Head of caudate nucleus (tissue), 42 donors: ENCODE measurements around the gene DTX4.

Experiments used
- DNase-seq, 42 donors: peaks; one replicate each; pipeline versions ENCODE4 v3.0.0 to v3.0.0-alpha.2; 2020 to 2021; ENCODE audit warnings: mixed read lengths in 7 of 42
- intact Hi-C: fragments of 100-400 bp; cut with DNase I; formaldehyde crosslinking; loops from one replicate; pipeline ENCODE4 v1.15.0; 2022

DTX4 gene

DNA sequence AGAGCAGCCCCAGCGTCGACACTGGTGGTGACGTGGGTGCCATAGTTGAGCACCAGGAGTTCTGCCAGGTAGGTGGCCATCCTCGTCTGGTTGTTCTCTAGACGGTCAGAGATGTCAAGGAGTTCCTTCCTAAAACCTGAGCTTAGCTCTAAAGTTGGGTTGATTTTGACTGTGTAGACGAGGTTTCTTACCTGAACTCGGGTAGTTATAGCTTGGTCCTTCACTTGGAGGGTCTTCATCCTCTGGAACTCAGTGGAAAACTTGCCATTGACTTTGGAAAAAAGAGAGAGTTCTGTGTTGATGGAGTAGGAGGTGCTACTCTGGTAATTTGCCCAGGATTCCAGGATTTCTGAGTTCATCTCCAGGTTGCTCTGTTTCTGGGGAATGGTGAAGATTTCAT lies 40.3 kb downstream of the DTX4 start:
- DNase-seq, result no peak
- intact Hi-C loops, result no loop called here

DNA sequence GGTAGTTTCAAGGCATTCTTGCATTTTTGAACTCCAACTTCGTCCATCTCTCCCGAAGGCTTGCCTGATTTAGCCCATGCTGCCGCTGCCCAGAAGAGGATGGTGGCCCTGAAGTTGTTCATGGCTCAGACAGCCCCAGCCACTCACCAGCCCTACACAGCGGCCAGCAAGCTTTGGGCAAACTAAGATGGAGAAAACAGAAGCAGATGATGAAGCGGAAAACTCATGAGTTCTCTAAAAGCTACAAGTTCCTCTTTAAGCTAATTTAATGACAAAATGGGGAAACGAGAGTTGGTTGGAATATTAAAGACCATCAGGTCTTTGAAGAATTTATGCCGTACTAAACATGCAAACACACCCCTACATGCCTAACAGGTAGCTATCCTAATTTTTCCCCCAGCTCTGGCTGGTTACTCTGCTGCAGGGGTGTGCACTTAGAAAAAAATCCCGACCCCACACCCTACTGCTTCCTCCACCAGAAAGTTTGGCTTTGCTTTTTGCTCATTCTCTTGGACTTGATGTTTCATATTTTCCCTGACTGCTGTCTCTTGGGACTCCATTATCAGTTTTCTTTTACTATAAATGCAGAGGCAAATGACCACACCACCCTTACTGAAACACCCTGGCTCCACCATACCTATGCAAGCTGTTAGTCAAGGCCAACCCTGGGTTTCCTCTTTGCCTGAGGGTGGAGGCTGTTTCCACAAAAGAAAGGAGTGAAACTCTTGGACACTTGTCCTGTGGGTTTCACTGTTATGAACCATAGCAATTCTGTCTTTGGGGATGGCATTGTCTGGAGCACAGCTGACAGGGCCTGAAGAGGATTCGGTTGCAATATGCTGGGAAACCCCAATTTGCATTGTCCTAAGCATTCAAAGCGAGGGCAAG lies 41.1 kb downstream of the DTX4 start, which contains the start of gene MPEG1:
MPEG1 (minus strand) TSS at position 184 of the 888 bp plus-strand sequence; CDS start at position 122, 62 bp downstream.
- intact Hi-C loops, result no loop called here
- no peak for DNase-seq

DNA sequence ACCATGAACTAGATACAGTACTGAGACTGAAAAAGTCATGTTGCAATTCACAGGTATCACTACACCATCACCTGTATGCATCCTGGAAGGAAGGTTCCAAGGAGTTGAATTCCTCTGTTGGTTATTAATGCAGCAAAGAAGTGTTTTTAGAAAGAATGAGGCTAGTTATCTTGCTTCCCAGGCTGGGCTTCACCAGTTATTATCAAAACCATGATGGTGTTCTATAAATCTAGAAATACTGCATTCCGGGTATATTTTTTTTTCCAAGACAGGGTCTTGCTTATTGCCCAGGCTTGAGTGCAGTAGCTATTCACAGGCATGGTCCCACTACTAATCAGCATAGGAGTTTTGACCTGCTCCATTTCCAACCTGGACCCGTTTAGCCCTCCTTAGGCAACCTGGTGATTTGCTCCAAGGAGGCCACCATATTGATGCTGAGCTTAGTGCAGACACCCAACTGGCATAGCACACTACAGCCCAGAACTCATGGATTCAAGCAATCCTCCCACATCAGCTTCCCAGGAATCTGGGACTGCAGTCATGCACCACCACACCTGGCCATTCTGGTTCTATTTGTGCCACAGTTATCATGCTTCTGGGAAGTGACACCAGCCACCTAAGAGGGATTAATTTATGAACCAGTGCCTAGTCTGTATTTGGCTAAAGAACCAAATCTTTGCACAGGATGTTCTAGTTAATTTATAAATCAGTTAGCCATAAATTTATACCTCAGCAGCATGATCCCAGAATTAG lies 42.4 kb downstream of the DTX4 start:
- no peak for DNase-seq
- intact Hi-C loops, result no loop called here

- peak in 7 of 42 donors; percentile 16 to 57 (median 28) for DNase-seq
- intact Hi-C loops, result no loop called here
Observed at GRCh38 chr11:59216641-59217564, 45.0 kb downstream of the DTX4 start.

DNA sequence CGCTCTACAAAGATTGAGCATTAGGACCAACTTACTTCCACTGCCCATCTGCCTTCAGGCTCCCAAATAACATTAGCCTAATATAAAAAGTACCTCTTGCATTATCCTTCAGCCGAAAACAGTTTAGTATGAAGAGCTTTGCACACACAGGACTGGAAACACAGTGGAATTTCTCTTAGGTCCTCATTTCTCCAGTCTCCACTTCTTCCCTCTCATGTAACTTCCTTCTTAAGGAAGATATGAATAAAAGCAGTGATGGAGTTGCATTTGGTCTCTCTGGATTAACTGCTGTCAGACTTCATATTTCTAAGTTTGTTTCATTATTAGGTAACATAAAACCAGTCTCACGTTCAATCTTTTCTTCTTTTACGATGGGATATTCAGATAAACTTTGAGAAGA lies 46.4 kb downstream of the DTX4 start:
- intact Hi-C loops, result no loop called here
- DNase-seq, result no peak

GRCh38 chr11:59218893-59219292 lies 47.0 kb downstream of the DTX4 start:
- no peak for DNase-seq
- intact Hi-C loops, result no loop called here

DNA sequence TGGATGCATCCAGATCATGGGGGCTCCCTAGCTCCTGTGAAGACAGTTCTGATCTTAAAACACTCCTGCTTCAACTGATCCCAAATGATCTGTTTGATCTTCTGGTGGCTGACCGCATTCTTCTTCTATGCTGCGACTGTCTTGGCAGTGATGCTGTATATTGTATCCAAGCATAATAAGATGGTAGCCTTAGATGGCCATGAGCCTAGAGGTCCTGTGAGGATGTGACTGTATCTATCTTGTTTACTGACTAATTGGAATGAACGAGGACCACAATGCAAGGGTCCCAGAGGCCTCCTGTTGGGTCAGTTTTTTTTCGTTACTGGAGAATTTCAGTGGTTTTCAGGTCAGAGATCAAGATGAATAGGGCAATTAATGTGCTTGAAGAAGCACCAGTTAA lies 47.9 kb downstream of the DTX4 start:
- intact Hi-C loops, result no loop called here
- DNase-seq, result no peak

DNA sequence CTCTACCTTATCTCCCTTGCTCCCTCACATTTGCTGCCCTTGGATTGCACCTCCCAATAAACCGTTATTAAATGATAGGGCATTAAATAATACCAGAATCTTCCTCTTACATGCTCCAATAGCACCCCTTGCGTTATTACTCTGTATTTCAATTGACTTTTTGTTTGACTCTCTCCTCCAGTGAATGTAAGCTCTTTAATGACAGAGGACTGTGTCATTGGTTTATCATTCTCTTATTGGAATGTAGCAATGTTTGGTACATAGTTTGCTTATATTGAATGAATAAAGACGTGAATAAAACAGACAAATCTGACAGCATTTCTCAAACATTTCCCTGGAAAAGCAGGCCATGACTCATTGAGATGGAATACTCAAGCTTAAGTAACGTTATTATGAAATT lies 49.5 kb downstream of the DTX4 start:
- no peak for DNase-seq
- intact Hi-C loops, result no loop called here

GRCh38 chr11:59222464-59223060 lies 50.6 kb downstream of the DTX4 start:
- DNase-seq, result no peak
- intact Hi-C loops, result no loop called here

DNA sequence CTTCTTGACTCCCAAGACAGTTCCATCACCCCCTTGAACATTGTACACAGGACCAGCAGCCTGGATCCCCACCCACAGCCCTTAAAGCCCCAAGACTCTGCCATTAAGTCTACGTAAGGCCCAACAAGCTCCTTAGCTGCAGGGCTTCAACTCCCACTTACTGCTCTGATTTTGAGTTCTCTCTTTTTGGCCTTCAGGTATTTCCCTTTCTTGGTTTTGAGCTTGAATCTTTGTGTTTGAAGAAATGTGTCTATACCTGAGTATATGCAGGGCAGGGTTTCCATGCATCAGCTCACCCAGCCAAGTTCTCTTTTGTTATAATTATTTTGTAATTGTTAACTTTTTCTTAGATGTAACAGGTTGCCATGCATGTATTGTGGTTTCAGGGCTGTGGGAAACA lies 51.2 kb downstream of the DTX4 start:
- intact Hi-C loops, result no loop called here
- no peak for DNase-seq

- no peak for DNase-seq
- intact Hi-C loops, result no loop called here
Observed at GRCh38 chr11:59223611-59224010, 51.7 kb downstream of the DTX4 start.

DNA sequence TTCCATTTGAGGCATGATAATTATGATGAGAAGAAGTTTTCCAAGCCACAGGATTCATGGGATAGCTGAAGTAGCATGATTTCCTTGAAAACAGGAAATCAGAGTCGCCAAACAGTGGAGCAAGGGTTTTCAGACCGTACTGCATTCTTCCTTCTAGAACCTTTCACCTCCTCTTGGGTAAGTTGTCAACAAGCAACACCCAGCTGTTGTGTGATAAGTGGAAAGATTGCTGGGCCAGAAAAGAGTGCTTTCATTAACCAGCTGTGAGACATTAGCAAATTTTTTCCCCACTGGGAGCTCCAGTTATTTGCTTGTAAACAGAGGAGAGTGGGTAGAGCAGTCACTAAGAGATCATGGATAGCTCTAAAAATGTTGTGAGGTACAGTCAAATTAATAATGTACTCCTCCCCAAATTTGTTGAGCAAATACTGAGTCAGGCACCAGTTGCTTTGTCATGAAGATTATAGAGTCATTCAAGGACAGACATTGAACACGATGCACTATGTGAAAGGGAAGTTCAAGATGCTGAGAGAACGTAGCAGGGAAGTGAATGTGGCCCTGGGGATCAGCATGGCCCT lies 52.5 kb downstream of the DTX4 start:
- DNase-seq, result no peak
- intact Hi-C loops, result no loop called here

GRCh38 chr11:59225017-59225416 lies 53.1 kb downstream of the DTX4 start:
- intact Hi-C loops, result no loop called here
- DNase-seq, result no peak

DNA sequence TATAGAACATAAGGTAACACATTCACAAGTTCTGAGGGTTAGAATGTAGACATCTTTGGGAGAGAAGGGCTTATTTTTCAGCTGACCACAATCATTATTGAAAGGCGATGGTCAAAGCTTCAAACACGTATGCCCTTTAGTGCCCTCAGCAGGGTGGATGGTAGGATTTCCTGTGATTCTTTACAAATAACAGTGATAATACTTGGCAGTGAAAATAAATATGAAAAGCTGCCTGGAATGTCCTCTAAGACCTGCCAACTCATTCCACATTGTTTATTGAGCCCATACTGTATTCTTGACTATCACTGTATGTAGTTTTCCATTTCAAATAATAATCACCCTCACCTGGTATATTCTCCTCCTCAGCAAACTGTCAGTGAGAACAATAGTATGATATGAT lies 54.5 kb downstream of the DTX4 start:
- DNase-seq, result no peak
- intact Hi-C loops, result no loop called here

- intact Hi-C loops, result no loop called here
- DNase-seq, result no peak
Observed at GRCh38 chr11:59240322-59240721, 68.4 kb downstream of the DTX4 start.

DNA sequence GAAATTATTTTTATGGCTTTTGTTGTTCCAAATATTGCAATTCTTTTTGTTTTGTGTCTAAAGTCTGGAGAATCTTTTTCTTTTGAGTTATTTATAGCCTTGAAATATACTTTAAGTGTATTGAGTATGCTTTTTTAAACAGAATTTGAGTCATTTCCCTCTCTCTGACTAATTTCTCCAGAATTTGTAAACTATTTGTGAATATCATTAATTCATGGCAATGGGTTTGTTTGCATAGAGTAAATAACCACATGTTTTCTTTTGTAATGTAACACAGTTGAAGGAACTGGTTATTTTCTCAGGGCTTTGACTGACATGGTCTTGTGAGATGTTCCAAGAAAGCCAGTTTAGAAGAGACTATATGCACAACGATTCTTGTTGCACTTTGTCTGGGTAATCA lies 71.7 kb downstream of the DTX4 start:
- intact Hi-C loops, result no loop called here
- no peak for DNase-seq

- intact Hi-C loops, result no loop called here
- peak in 1 of 42 donors; percentile 8 for DNase-seq
Observed at GRCh38 chr11:59247531-59248227, 75.7 kb downstream of the DTX4 start.

DNA sequence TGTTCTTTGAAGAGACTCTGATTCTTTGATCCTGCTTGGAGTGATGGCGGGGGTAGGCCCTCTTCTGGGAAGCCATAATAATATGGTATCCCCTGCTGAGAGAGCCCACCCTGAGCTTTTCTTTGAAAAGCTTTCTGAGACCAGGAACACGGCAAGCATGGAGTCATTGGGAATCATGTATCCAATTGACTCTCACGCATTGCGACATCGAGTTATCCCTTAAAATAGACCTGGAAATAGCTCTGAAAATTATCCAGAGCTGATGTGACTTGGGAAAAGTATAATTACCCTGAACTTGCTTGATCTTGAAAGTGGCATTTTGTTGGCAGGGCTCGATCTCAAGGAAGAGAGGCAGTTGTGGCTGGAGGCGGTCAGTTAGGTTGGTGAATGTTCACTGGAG lies 77.6 kb downstream of the DTX4 start:
- intact Hi-C loops, result no loop called here
- DNase-seq, result no peak
